ENCODE results near the gene FMNL2.

DNA sequence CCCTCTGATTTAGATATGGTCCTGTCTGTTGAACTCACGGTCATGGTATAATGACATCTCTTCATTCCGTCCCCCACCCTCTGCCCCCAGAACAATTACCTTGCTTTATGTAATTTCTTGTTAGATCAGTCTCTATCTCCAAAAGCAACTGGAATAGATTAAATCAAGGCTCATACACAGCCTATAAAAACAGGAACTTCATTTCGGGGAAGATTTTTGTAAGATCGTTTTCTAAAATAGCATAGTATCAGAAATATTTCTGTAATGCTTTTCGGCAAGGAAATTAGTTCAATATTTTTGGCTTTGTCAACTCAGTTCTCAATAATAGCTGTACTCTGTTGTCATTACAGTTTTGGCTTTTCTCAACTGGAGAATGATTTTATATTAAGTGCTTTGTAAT is 157.2 kb downstream of the FMNL2 start:
- TF ChIP-seq, protein P1, sequence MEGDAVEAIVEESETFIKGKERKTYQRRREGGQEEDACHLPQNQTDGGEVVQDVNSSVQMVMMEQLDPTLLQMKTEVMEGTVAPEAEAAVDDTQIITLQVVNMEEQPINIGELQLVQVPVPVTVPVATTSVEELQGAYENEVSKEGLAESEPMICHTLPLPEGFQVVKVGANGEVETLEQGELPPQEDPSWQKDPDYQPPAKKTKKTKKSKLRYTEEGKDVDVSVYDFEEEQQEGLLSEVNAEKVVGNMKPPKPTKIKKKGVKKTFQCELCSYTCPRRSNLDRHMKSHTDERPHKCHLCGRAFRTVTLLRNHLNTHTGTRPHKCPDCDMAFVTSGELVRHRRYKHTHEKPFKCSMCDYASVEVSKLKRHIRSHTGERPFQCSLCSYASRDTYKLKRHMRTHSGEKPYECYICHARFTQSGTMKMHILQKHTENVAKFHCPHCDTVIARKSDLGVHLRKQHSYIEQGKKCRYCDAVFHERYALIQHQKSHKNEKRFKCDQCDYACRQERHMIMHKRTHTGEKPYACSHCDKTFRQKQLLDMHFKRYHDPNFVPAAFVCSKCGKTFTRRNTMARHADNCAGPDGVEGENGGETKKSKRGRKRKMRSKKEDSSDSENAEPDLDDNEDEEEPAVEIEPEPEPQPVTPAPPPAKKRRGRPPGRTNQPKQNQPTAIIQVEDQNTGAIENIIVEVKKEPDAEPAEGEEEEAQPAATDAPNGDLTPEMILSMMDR (IDR thresholded peaks at IDR 0.05; ENCODE audit: insufficient read depth, low read depth, low read length), result no peak
- TF ChIP-seq EZH2 (IDR thresholded peaks at IDR 0.05; ENCODE audit: insufficient read depth, low read length), result no peak

Measured in astrocyte (in vitro differentiated cells and primary cell).